Liver (tissue), 3 donors: ENCODE results near the gene TPD52L3.

ENCODE experiments used
- CTCF ChIP-seq: fragments of 150-350 bp; IDR thresholded peaks from 2 replicates; pipeline ENCODE4 v1.5.1; 2017; ENCODE audit warnings: improper control_type of control experiment, low read depth, low read length; ENCODE audit not compliant: missing input control
- FOXA1 ChIP-seq: IDR thresholded peaks from 2 replicates; pipeline ENCODE4 v1.6.1; 2016; ENCODE audit warnings: antibody characterized with exemption
- GABPA ChIP-seq, 2 donors: IDR thresholded peaks in 1 of 2; conservative IDR thresholded peaks in 1 of 2; 2 replicates each; pipeline ENCODE4 v1.6.1; 2016; ENCODE audit warnings: antibody characterized with exemption in 2 of 2, mild to moderate bottlenecking in 1 of 2, moderate library complexity in 1 of 2
- HNF4G ChIP-seq: IDR thresholded peaks from 2 replicates; pipeline ENCODE4 v1.6.1; 2016; ENCODE audit warnings: antibody characterized with exemption
- JUND ChIP-seq, 2 donors: IDR thresholded peaks; 2 replicates each; pipeline ENCODE4 v1.6.1; 2016; ENCODE audit warnings: antibody characterized with exemption in 2 of 2
- RAD21 ChIP-seq, 2 donors: IDR thresholded peaks; 2 replicates each; pipeline ENCODE4 v1.6.1; 2016; ENCODE audit warnings: antibody characterized with exemption in 2 of 2, mild to moderate bottlenecking in 2 of 2
- SP1 ChIP-seq: IDR thresholded peaks from 2 replicates; pipeline ENCODE4 v1.6.1; 2018; ENCODE audit warnings: antibody characterized with exemption, mild to moderate bottlenecking
- YY1 ChIP-seq: IDR thresholded peaks from 2 replicates; pipeline ENCODE4 v1.6.1; 2016; ENCODE audit warnings: antibody characterized with exemption, mild to moderate bottlenecking
- TF ChIP-seq, protein P1 (sequence below): IDR thresholded peaks from 2 replicates; pipeline ENCODE4 v1.6.1; 2016; ENCODE audit warnings: antibody characterized with exemption
- TF ChIP-seq, protein P2 (sequence below): IDR thresholded peaks from 2 replicates; pipeline ENCODE4 v1.6.1; 2016; ENCODE audit warnings: antibody characterized with exemption, mild to moderate bottlenecking
- donor health status: healthy.
- donor health status: healthy.

GRCh38 chr9:6305954-6306563, 22.1 kb upstream of the TPD52L3 start:
- peak; percentile 66 for TF ChIP-seq CTCF
- no peak for TF ChIP-seq SP1
- no peak for TF ChIP-seq GABPA (IDR thresholded peaks at IDR 0.05 in 1 of 2, conservative IDR thresholded peaks at IDR 0.05 in 1 of 2)
- peak; percentile 97 to 98 for TF ChIP-seq RAD21 (IDR thresholded peaks at IDR 0.05)
- no peak for TF ChIP-seq HNF4G
- TF ChIP-seq, protein P1, sequence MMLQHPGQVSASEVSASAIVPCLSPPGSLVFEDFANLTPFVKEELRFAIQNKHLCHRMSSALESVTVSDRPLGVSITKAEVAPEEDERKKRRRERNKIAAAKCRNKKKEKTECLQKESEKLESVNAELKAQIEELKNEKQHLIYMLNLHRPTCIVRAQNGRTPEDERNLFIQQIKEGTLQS, result no peak
- no peak for TF ChIP-seq FOXA1
- no peak for TF ChIP-seq YY1
- TF ChIP-seq JUND (IDR thresholded peaks at IDR 0.05), result no peak
- TF ChIP-seq, protein P2, sequence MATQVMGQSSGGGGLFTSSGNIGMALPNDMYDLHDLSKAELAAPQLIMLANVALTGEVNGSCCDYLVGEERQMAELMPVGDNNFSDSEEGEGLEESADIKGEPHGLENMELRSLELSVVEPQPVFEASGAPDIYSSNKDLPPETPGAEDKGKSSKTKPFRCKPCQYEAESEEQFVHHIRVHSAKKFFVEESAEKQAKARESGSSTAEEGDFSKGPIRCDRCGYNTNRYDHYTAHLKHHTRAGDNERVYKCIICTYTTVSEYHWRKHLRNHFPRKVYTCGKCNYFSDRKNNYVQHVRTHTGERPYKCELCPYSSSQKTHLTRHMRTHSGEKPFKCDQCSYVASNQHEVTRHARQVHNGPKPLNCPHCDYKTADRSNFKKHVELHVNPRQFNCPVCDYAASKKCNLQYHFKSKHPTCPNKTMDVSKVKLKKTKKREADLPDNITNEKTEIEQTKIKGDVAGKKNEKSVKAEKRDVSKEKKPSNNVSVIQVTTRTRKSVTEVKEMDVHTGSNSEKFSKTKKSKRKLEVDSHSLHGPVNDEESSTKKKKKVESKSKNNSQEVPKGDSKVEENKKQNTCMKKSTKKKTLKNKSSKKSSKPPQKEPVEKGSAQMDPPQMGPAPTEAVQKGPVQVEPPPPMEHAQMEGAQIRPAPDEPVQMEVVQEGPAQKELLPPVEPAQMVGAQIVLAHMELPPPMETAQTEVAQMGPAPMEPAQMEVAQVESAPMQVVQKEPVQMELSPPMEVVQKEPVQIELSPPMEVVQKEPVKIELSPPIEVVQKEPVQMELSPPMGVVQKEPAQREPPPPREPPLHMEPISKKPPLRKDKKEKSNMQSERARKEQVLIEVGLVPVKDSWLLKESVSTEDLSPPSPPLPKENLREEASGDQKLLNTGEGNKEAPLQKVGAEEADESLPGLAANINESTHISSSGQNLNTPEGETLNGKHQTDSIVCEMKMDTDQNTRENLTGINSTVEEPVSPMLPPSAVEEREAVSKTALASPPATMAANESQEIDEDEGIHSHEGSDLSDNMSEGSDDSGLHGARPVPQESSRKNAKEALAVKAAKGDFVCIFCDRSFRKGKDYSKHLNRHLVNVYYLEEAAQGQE, result no peak
